HepG2 (cell line): ENCODE measurements around the gene TBCD. TPM values are rescaled to one million over a fixed set of nuclear protein-coding genes. Genes with fewer than 3 reads are reported as not detected.

Source experiments
- ATAC-seq: fragments of 200-7000 bp; cut with Tn5 transposase; 3 replicates; pipeline ENCODE4 v1.9.1; 2020; ENCODE audit warnings: mild to moderate bottlenecking, moderate library complexity
- BruUV-seq: library from RNA; stranded (reverse); fragments of 400-500 nt; replicated peaks from 2 replicates; lab custom pipeline; 2021; lab: Mats Ljungman, UMichigan
- CTCF ChIA-PET: fragments of 300-600 bp; formaldehyde crosslinking; extraction: SDS; loops from one replicate; lab custom pipeline; 2021; ENCODE audit warnings: low total read pairs, inconsistent platforms, low intra/inter-chr PET ratio; lab: Yijun Ruan, JAX
- POLR2A ChIA-PET: fragments of 350-600 bp; sonication (Branson Sonifier 250); formaldehyde crosslinking; loops from one replicate; lab custom pipeline; 2020; ENCODE audit warnings: antibody characterized with exemption, inconsistent platforms; lab: Yijun Ruan, JAX
- DNase-seq: peaks from one replicate; pipeline ENCODE4 v3.0.0-alpha.2; 2015; ENCODE audit warnings: low spot score
- FAIRE-seq: peaks from 3 replicates; lab custom pipeline; 2011; peaks lifted over from hg19 to GRCh38; lab: Jason Lieb, UNC
- H2AFZ ChIP-seq: one replicate; pipeline ENCODE4 v1.6.1; 2011; ENCODE audit warnings: low read length, inconsistent platforms
- H3K27ac ChIP-seq: fragments of 300-600 bp; 3 replicates; pipeline ENCODE4 v1.8.0; 2011; ENCODE audit warnings: mixed run types, mild to moderate bottlenecking, mixed read lengths, low read length, inconsistent platforms; ENCODE audit not compliant: insufficient read depth; ENCODE audit errors: extremely low read length
- H3K27me3 ChIP-seq, 2 experiments: fragments of 200-600 bp in 1 of 2; 2 replicates in 1 of 2; 3 replicates in 1 of 2; pipeline versions ENCODE4 v1.6.0 to v1.8.0; 2011; ENCODE audit warnings: low read length in 2 of 2, mild to moderate bottlenecking in 2 of 2, moderate library complexity in 2 of 2, inconsistent platforms in 1 of 2; ENCODE audit not compliant: insufficient read depth in 2 of 2, control insufficient read depth in 1 of 2
- H3K36me3 ChIP-seq, 2 experiments: fragments of 200-600 bp in 1 of 2; replicated peaks in 1 of 2; 2 replicates in 1 of 2; 3 replicates in 1 of 2; pipeline versions ENCODE4 v1.5.1 to v1.8.0; 2011; ENCODE audit warnings: low read length in 2 of 2, inconsistent platforms in 1 of 2; ENCODE audit not compliant: insufficient read depth in 2 of 2, control insufficient read depth in 1 of 2
- H3K4me1 ChIP-seq: 2 replicates; pipeline ENCODE4 v1.5.1; 2012; ENCODE audit warnings: low read length, inconsistent platforms; ENCODE audit not compliant: insufficient read depth
- H3K4me2 ChIP-seq: 2 replicates; pipeline ENCODE4 v1.6.0; 2011; ENCODE audit warnings: low read depth, low read length, inconsistent platforms
- H3K4me3 ChIP-seq, 3 experiments: fragments of 200-600 bp in 1 of 3; sonication (generic), shearing (Covaris generic) in 1 of 3; replicated peaks in 1 of 3; 2 replicates each; pipeline ENCODE4 v1.5.1; 2011 to 2016; ENCODE audit warnings: low read length in 3 of 3, inconsistent platforms in 2 of 3, low read depth in 2 of 3, mild to moderate bottlenecking in 2 of 3, control low read depth in 1 of 3, mixed read lengths in 1 of 3; ENCODE audit not compliant: insufficient read depth in 1 of 3
- H3K79me2 ChIP-seq: one replicate; pipeline ENCODE4 v1.6.1; 2011; ENCODE audit warnings: low read length, inconsistent platforms; ENCODE audit not compliant: insufficient read depth
- H3K9ac ChIP-seq: 2 replicates; pipeline ENCODE4 v1.6.0; 2011; ENCODE audit warnings: mild to moderate bottlenecking, low read depth, low read length, inconsistent platforms; ENCODE audit not compliant: insufficient read depth
- H3K9me3 ChIP-seq: 2 replicates; pipeline ENCODE4 v1.5.1; 2012; ENCODE audit warnings: mild to moderate bottlenecking, low read length
- H4K20me1 ChIP-seq: 2 replicates; pipeline ENCODE4 v1.6.0; 2011; ENCODE audit warnings: inconsistent platforms, mild to moderate bottlenecking, low read length, moderate library complexity; ENCODE audit not compliant: insufficient read depth
- AGO2 ChIP-seq: fragments of 200-400 bp; formaldehyde crosslinking; optimal IDR thresholded peaks from 2 replicates; pipeline ENCODE3; 2017; ENCODE audit warnings: mild to moderate bottlenecking, low read depth, low read length, moderate library complexity
- GZF1 ChIP-seq: sonication (generic); formaldehyde crosslinking; IDR thresholded peaks from 2 replicates; pipeline ENCODE4 v1.5.1; 2020; ENCODE audit warnings: mild to moderate bottlenecking, missing genetic modification reagents
- JUND ChIP-seq: sonication (generic); formaldehyde crosslinking; IDR thresholded peaks from 2 replicates; pipeline ENCODE4 v1.8.0; 2022; ENCODE audit warnings: mild to moderate bottlenecking, missing genetic modification reagents
- SOX13 ChIP-seq, 3 experiments: fragments of 450-650 bp in 1 of 3; sonication (generic) in 1 of 3; formaldehyde crosslinking in 1 of 3; IDR thresholded peaks in 2 of 3; conservative IDR thresholded peaks in 1 of 3; 2 replicates each; pipeline versions ENCODE4 v1.5.0 to v1.6.1; 2016 to 2020; ENCODE audit warnings: antibody characterized with exemption in 1 of 3, mild to moderate bottlenecking in 1 of 3, missing compliant biosample characterization in 1 of 3, missing genetic modification reagents in 1 of 3, moderate library complexity in 1 of 3
- ZNF768 ChIP-seq: sonication (generic); formaldehyde crosslinking; IDR thresholded peaks from 2 replicates; pipeline ENCODE4 v1.4.0; 2020; ENCODE audit warnings: missing genetic modification reagents
- WGBS: methylation state at CpG from one replicate; pipeline ENCODE4 v1.1.6; 2017; ENCODE audit warnings: low lambda C conversion rate; 5-methylcytosine and 5-hydroxymethylcytosine counted together
- in situ Hi-C: cut with HindIII; loops from 2 replicates; pipeline ENCODE4 v1.10.0; 2017; ENCODE audit warnings: low pct_unique_long_range_greater_than_20kb; ENCODE audit not compliant: extremely low pct_ligation_motif_present
- intact Hi-C: fragments of 100-400 bp; cut with micrococcal nuclease; formaldehyde crosslinking; loops from one replicate; pipeline ENCODE4 v1.10.0; 2022; ENCODE audit not compliant: unreplicated experiment
- polyA plus RNA-seq, 8 experiments: library from polyadenylated mRNA; depleted of rRNA in 3 of 8; stranded (reverse) in 7 of 8; unstranded in 1 of 8; fragments of >200 nt; fragmentation: Illumina TruSeq in 4 of 8; extraction: Trizol in 4 of 8; gene quantifications; 2 replicates each; pipeline versions ENCODE4 v1.2.1 to v1.2.3, GENCODE V29; 2011 to 2016; ENCODE audit warnings: low read depth in 4 of 8, missing spikeins in 1 of 8, mixed read lengths in 1 of 8; ENCODE audit not compliant: insufficient read depth in 1 of 8
- total RNA-seq, 5 experiments: library from RNA; depleted of rRNA; stranded (reverse); fragments of >200 nt; fragmentation: Illumina TruSeq; extraction: Trizol; gene quantifications; 2 replicates each; pipeline ENCODE4 v1.2.3, GENCODE V29; 2016; ENCODE audit warnings: low read depth in 1 of 5
- TF ChIP-seq, protein P1 (sequence below): IDR thresholded peaks from 2 replicates; pipeline ENCODE4 v1.6.1; 2016
- TF ChIP-seq, protein P2 (sequence below): IDR thresholded peaks from 2 replicates; pipeline ENCODE4 v1.6.1; 2016; ENCODE audit warnings: low read depth, missing genetic modification reagents, missing compliant biosample characterization
- TF ChIP-seq, protein P3 (sequence below): IDR thresholded peaks from 2 replicates; pipeline ENCODE4 v1.6.1; 2016; ENCODE audit warnings: missing genetic modification reagents, missing compliant biosample characterization

Gene TBCD
- total and polyA plus RNA-seq, 2 of the 13 experiments (the other 11 are each of a cell fraction or from before 2014, with no cell fraction given), result 33.9 to 54.8 TPM

DNA sequence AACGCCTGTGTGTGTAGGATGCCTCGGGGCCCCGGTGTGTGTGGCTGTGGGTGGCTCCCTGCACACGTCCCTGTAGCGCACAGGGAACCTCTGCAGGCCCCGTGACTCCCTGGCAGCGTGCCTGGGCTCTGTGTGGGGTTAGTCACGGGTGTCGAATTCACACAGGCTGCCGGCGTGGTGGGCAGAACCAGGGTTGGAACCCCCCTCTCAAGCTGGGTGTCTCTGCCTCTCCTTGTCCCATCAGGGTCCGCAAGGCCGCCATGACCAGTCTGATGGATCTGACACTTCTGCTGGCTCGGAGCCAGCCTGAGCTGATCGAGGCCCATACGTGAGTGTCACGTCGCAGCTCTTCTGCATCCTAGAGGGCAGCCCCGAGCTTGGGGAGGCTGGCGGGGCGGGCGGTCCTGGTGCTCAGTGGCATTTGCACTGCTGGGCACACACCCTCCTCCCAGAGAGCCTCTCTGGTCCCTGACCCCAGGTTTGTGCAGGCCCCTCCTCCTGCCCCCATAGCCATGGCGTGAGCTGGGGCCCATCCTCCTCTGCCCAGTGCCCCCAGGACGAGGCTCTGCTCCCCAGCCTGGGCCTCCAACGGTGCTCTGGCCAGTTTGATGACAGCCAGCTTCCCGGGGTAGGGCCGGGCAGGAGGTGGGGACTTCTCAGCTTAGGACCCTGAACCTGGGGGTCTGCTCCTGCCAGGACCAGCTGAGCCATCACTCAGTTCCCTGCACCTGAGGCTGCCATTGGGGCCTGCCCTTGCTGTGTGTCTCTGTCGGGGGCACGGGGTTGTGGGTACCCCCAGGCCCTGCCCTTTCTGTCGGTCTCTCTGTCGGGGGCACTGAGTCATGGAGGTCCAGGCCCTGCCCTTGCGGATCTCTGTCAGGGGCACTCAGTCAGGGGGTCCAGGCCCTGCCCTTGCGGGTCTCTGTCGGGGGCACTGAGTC, 176.1 kb downstream of the TBCD start:
- POLR2A ChIA-PET, result no interaction called here
- DNase-seq, result no peak
- no peak overlapping the region for H3K4me3 ChIP-seq
- H4K20me1 ChIP-seq, result no peaks in the 10 kb centered on the region
- no peak overlapping the region for H3K9ac ChIP-seq
- CTCF ChIA-PET, result no interaction called here
- H3K4me1 ChIP-seq, result no peaks in the 10 kb centered on the region; the same call in 1 of the 2 replicates
- no peak for ATAC-seq
- in situ Hi-C loops, result loop anchor here (5.0 kb wide), 1 partner anchor 146 kb away; no protein-coding TSS in a partner anchor
- FAIRE-seq, result no peak
- H3K79me2 ChIP-seq, result no peaks in the 10 kb centered on the region
- peaks cover 36 to 61% of the 10 kb centered on the region in 2 experiments for H3K36me3 ChIP-seq
- no TSS peak for BruUV-seq
- H3K27ac ChIP-seq, result no peak overlapping the region
- no peak overlapping the region for H2AFZ ChIP-seq
- H3K27me3 ChIP-seq, result no peaks in the 10 kb centered on the region
- 98% methylated on average over 16 of the region's 34 CpGs for WGBS
- intact Hi-C loops, result no loop called here
- TF ChIP-seq, protein P1, sequence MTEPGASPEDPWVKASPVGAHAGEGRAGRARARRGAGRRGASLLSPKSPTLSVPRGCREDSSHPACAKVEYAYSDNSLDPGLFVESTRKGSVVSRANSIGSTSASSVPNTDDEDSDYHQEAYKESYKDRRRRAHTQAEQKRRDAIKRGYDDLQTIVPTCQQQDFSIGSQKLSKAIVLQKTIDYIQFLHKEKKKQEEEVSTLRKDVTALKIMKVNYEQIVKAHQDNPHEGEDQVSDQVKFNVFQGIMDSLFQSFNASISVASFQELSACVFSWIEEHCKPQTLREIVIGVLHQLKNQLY, result no peak
- TF ChIP-seq, protein P2, sequence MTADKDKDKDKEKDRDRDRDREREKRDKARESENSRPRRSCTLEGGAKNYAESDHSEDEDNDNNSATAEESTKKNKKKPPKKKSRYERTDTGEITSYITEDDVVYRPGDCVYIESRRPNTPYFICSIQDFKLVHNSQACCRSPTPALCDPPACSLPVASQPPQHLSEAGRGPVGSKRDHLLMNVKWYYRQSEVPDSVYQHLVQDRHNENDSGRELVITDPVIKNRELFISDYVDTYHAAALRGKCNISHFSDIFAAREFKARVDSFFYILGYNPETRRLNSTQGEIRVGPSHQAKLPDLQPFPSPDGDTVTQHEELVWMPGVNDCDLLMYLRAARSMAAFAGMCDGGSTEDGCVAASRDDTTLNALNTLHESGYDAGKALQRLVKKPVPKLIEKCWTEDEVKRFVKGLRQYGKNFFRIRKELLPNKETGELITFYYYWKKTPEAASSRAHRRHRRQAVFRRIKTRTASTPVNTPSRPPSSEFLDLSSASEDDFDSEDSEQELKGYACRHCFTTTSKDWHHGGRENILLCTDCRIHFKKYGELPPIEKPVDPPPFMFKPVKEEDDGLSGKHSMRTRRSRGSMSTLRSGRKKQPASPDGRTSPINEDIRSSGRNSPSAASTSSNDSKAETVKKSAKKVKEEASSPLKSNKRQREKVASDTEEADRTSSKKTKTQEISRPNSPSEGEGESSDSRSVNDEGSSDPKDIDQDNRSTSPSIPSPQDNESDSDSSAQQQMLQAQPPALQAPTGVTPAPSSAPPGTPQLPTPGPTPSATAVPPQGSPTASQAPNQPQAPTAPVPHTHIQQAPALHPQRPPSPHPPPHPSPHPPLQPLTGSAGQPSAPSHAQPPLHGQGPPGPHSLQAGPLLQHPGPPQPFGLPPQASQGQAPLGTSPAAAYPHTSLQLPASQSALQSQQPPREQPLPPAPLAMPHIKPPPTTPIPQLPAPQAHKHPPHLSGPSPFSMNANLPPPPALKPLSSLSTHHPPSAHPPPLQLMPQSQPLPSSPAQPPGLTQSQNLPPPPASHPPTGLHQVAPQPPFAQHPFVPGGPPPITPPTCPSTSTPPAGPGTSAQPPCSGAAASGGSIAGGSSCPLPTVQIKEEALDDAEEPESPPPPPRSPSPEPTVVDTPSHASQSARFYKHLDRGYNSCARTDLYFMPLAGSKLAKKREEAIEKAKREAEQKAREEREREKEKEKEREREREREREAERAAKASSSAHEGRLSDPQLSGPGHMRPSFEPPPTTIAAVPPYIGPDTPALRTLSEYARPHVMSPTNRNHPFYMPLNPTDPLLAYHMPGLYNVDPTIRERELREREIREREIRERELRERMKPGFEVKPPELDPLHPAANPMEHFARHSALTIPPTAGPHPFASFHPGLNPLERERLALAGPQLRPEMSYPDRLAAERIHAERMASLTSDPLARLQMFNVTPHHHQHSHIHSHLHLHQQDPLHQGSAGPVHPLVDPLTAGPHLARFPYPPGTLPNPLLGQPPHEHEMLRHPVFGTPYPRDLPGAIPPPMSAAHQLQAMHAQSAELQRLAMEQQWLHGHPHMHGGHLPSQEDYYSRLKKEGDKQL (CRISPR knock-in tag), result no peak
- TF ChIP-seq, protein P3, sequence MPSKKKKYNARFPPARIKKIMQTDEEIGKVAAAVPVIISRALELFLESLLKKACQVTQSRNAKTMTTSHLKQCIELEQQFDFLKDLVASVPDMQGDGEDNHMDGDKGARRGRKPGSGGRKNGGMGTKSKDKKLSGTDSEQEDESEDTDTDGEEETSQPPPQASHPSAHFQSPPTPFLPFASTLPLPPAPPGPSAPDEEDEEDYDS (CRISPR knock-in tag), result no peak
- TF ChIP-seq JUND (no peak), AGO2 (peak; percentile 17), GZF1 (CRISPR knock-in tag) (no peak), ZNF768 (CRISPR knock-in tag) (peak; percentile 85), SOX13 (IDR thresholded peaks at IDR 0.05) (no peak), SOX13 (CRISPR knock-in tag; conservative IDR thresholded peaks at IDR 0.05 in 1 of 2, IDR thresholded peaks at IDR 0.05 in 1 of 2) (no peak)
- no peaks in the 10 kb centered on the region for H3K9me3 ChIP-seq
- no peak overlapping the region for H3K4me2 ChIP-seq
